ENCODE measurements around the gene RIBC2. TPM values are rescaled to one million over a fixed set of nuclear protein-coding genes. Genes with fewer than 3 reads are reported as not detected.

Gene RIBC2
- polyA plus RNA-seq, 3 donors, result 7.0 to 8.8 (median 8.0) TPM

GRCh38 chr22:45469281-45470073 is 56.0 kb downstream of the RIBC2 start:
- DNase-seq, result no peak

GRCh38 chr22:45470871-45471270 is 57.4 kb downstream of the RIBC2 start:
- DNase-seq, result no peak

- DNase-seq, result no peak
Measured at GRCh38 chr22:45472426-45472825, 58.9 kb downstream of the RIBC2 start.

- no peak for DNase-seq
Measured at GRCh38 chr22:45473626-45474237, 60.2 kb downstream of the RIBC2 start.

GRCh38 chr22:45475063-45475747 is 61.7 kb downstream of the RIBC2 start:
- DNase-seq, result peak; percentile 53

GRCh38 chr22:45475851-45476514 is 62.5 kb downstream of the RIBC2 start:
- DNase-seq, result no peak

- DNase-seq, result no peak
Measured at GRCh38 chr22:45476814-45477213, 63.3 kb downstream of the RIBC2 start.

GRCh38 chr22:45477366-45478107 is 64.0 kb downstream of the RIBC2 start:
- no peak for DNase-seq

GRCh38 chr22:45478108-45478771 is 64.7 kb downstream of the RIBC2 start:
- no peak for DNase-seq

- DNase-seq, result no peak
Measured at GRCh38 chr22:45480717-45481116, 67.2 kb downstream of the RIBC2 start.

GRCh38 chr22:45481661-45482060 is 68.2 kb downstream of the RIBC2 start:
- no peak for DNase-seq

Other genes with a start within 250 kb of the RIBC2 start
- gene NUP50, start 249.8 kb upstream of the RIBC2 start, polyA plus RNA-seq (ENCODE audit: insufficient read length in 3 of 3), result 10 to 100 TPM; 48.0 to 59.3 (median 52.8) TPM
- gene KIAA0930, start 172.8 kb upstream of the RIBC2 start, polyA plus RNA-seq (ENCODE audit: insufficient read length in 3 of 3), result 10 to 100 TPM; 19.8 to 28.2 (median 25.6) TPM
- 1 to 10 TPM; 2.0 to 5.1 (median 2.4) TPM for gene UPK3A, start 128.7 kb upstream of the RIBC2 start, polyA plus RNA-seq (ENCODE audit: insufficient read length in 3 of 3)
- gene FAM118A, start 103.8 kb upstream of the RIBC2 start, polyA plus RNA-seq (ENCODE audit: insufficient read length in 3 of 3), result 100 to 1,000 TPM in 1 of 3 donors, 10 to 100 TPM in 2; 18.0 to 134 (median 23.6) TPM
- gene SMC1B, start 94 bp upstream of the RIBC2 start, polyA plus RNA-seq (ENCODE audit: insufficient read length in 3 of 3), result under 1 TPM; 0.13 to 0.25 (median 0.13) TPM
- gene FBLN1, start 89.2 kb downstream of the RIBC2 start, polyA plus RNA-seq (ENCODE audit: insufficient read length in 3 of 3), result 100 to 1,000 TPM in 2 of 3 donors, 10 to 100 TPM in 1; 93.3 to 158 (median 115) TPM

Data from renal pelvis (tissue), 4 donors.